ENCODE measurements around the gene RFPL4AL1. TPM values are rescaled to one million over a fixed set of nuclear protein-coding genes. Genes with fewer than 3 reads are reported as not detected.
"Not testable (repeated sequence)": the region's sequence is repeated elsewhere in the genome, so short reads cannot be mapped to it uniquely, and the experiment has no call there.

The RFPL4AL1 gene
- total RNA-seq: under 1 TPM in 2 of 8 experiments, not detected in 6; 0.38 to 0.66 TPM

DNA sequence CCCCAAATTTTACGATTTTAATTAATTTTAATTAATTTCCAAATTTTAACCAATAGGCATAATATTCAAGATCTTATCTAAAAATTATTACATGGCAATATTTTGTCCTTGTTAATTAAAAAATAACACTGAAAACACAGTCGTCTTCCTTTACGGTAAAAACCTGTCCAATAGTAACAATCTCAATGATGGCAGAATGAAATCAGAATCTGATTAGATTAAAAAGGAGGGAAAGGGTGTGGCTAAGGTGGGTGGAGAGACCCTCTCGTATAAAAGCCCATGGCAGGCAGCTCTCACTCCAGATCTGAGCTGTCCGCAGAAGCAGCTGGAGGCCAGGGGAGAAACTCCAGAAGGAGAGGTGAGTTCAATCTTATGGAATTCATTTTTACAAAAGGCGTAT is at the start of gene RFPL4AL1:
RFPL4AL1 (plus strand) TSS at position 301 of the 400 bp plus-strand sequence. CDS start 2,687 bp downstream, outside the sequence.
- H3K27ac ChIP-seq; H3K4me1 ChIP-seq (replicated peaks in 1 of 2); H3K4me3 ChIP-seq; in situ Hi-C loops (cut with MboI; ENCODE audit: low pct_unique_long_range_greater_than_20kb in 2 of 9, low sequenced_read_pairs in 9 of 9, unreplicated experiment in 9 of 9); ATAC-seq (replicated peaks in 6 of 8): not testable (repeated sequence)
- WGBS, 10 experiments: 10 to 58% (median 37%) methylated on average over 2 to 3 of the region's 6 CpGs; no CpG with 5 or more reads in 6 of the 10 experiments

DNA sequence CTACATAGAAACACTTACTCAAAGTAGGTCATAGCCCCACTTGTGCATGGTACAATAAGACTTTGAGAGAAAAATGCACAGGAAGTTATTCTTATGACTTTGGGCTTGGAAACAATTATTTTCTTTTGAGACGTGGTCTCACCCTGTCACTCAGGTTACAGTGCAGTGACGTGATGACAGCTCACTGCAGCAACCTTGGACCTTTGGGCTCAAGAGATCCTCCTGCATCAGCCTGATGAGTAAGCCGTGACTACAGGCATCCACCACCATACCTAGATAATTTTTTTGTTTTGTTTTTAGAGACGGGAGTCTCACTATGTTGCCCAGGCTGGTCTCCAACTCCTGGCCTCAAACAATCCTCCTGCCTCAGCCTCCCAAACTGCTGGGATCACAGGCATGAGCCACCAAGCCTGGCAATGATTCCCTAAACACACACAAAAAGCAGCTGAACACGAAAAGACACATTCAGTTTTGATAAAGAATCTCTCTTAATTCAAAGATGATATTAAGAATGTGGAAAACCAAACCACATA is 48.6 kb upstream of the RFPL4AL1 start:
- ATAC-seq (replicated peaks in 6 of 8): no peak
- no peak overlapping the region for H3K27ac ChIP-seq
- H3K4me3 ChIP-seq: no peak overlapping the region
- no peaks in the 10 kb centered on the region for H3K4me1 ChIP-seq (replicated peaks in 1 of 2)
- in situ Hi-C loops (cut with MboI; ENCODE audit: low pct_unique_long_range_greater_than_20kb in 2 of 9, low sequenced_read_pairs in 9 of 9, unreplicated experiment in 9 of 9): no loop called here
- 0 to 80% (median 21%) methylated on average over 1 to 5 of the region's 5 CpGs; no CpG with 5 or more reads in 1 of the 10 experiments for WGBS, 10 experiments

DNA sequence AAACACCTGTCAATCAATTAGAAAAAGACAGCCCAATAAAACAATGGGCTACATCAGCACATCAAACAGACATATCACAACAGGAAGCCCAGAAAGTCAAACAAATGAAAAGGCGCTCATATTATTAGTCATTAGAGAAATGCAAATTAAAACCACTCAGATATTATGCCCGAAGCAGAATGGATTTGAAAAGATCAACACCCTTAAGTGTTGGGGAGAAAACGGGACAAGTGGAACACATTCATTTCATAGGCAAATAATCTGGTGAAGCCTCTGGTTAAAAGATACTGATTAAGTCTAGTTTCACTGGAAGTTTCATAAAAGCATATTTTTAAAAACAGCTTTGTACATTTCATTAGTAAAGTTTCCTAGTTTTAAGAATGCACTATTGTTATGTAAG is 48.1 kb upstream of the RFPL4AL1 start:
- in situ Hi-C loops (cut with MboI; ENCODE audit: low pct_unique_long_range_greater_than_20kb in 2 of 9, low sequenced_read_pairs in 9 of 9, unreplicated experiment in 9 of 9): no loop called here
- no peak overlapping the region for H3K27ac ChIP-seq
- 0 to 69% (median 25%) methylated on average over 2 to 3 of the region's 3 CpGs for WGBS, 10 experiments
- no peaks in the 10 kb centered on the region for H3K4me1 ChIP-seq (replicated peaks in 1 of 2)
- ATAC-seq (replicated peaks in 6 of 8): no peak
- no peak overlapping the region for H3K4me3 ChIP-seq

DNA sequence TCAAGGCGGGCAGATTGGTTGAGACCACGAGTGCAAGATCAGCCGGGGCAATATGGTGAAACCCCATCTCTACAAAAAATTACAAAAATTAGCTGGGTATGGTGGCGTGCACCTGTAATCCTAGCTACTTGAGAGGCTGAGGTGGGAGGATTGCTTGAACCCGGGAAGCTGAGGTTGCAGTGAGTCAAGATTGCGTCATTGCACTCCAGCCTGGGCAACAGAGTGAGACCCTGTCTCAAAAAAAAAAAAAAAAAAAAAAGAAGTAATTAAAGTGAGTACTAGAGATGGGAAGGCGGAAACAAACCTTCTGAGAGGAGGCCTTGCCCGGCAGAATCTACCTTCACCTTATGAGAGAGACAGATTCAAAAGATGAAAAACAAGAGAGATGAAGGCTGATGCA is 45.4 kb upstream of the RFPL4AL1 start:
- no peak overlapping the region for H3K4me3 ChIP-seq
- 10 to 87% (median 59%) methylated on average over 3 to 8 of the region's 8 CpGs; no CpG with 5 or more reads in 1 of the 10 experiments for WGBS, 10 experiments
- ATAC-seq (replicated peaks in 6 of 8): no peak
- H3K4me1 ChIP-seq (replicated peaks in 1 of 2): no peaks in the 10 kb centered on the region
- in situ Hi-C loops (cut with MboI; ENCODE audit: low pct_unique_long_range_greater_than_20kb in 2 of 9, low sequenced_read_pairs in 9 of 9, unreplicated experiment in 9 of 9): no loop called here
- no peak overlapping the region for H3K27ac ChIP-seq

DNA sequence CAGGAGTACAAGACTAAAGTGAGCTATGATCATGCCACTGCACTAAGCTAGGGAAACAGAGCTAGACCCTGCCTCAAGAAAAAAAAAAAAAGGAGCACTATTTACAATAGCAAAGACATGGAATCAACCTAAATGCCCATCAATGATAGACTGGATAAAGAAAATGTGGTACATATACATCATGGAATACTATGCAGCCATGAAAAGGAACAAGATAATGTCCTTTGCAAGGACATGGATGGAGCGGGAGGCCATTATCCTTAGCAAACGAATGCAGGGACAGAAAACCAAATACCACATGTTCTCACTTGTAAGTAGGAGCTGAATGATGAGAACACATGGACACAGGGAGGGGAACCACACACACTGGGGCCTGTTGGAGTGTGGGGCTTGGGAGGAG is 38.5 kb upstream of the RFPL4AL1 start:
- H3K4me1 ChIP-seq (replicated peaks in 1 of 2); H3K27ac ChIP-seq; H3K4me3 ChIP-seq; in situ Hi-C loops (cut with MboI; ENCODE audit: low pct_unique_long_range_greater_than_20kb in 2 of 9, low sequenced_read_pairs in 9 of 9, unreplicated experiment in 9 of 9); ATAC-seq (replicated peaks in 6 of 8): not testable (repeated sequence)
- WGBS, 10 experiments: 10 to 83% (median 39%) methylated on average over 1 to 2 of the region's 2 CpGs; no CpG with 5 or more reads in 3 of the 10 experiments

DNA sequence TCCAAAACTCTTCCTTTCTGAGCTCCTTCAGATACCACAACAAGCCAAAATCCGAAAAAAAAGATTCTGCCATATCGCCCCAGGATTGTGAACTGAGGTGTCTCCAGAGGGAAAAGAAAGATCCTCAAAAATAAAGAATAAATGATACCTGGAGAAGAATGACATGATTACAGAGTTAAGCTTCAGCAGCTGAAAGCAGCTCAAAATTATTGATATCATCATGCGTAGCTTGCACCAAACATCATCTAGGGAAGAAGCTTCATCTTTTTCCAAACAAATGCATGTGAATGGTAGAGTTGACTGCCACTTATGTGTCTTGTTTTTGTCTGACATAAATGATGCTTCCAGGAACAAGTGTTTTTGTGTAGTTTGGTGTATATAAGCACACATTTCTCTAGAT is 30.6 kb upstream of the RFPL4AL1 start, which contains the start of gene NLRP9:
NLRP9 (minus strand) TSS at position 101 of the 400 bp plus-strand sequence; CDS start at position 73, 28 bp downstream.
- no peak for ATAC-seq (replicated peaks in 6 of 8)
- Histone ChIP-seq H3K27ac (no peak within 1 kb of the TSS), H3K4me3 (no peak within 1 kb of the TSS), H3K4me1 (replicated peaks in 1 of 2) (no peaks in the 10 kb centered on the region)
- 8 to 58% (median 38%) methylated on average over 2 to 3 of the region's 3 CpGs; no CpG with 5 or more reads in 2 of the 10 experiments for WGBS, 10 experiments
- in situ Hi-C loops (cut with MboI; ENCODE audit: low pct_unique_long_range_greater_than_20kb in 2 of 9, low sequenced_read_pairs in 9 of 9, unreplicated experiment in 9 of 9): no loop called here

DNA sequence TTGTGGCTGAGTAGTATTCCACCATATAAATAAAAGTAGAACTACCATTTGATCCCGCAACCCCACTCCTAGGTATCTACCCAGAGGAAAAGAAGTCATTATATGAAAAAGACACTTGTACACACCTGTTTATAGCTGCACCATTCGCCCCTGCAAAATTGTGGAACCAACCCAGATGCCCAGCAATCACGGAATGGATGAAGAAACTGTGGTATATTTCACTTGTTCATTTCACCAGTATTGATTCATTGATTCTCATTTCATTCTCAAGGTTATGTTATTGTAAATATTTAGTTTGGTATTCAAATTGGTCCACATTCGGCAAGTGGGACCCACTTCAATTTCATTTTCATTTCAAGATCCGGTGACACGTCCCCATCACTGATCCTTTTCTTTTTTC is 18.2 kb upstream of the RFPL4AL1 start:
- 0 to 78% (median 42%) methylated on average over 2 to 6 of the region's 6 CpGs for WGBS, 10 experiments
- H3K27ac ChIP-seq: no peak overlapping the region
- no peak for ATAC-seq (replicated peaks in 6 of 8)
- no peak overlapping the region for H3K4me3 ChIP-seq
- in situ Hi-C loops (cut with MboI; ENCODE audit: low pct_unique_long_range_greater_than_20kb in 2 of 9, low sequenced_read_pairs in 9 of 9, unreplicated experiment in 9 of 9): no loop called here
- no peaks in the 10 kb centered on the region for H3K4me1 ChIP-seq (replicated peaks in 1 of 2)

DNA sequence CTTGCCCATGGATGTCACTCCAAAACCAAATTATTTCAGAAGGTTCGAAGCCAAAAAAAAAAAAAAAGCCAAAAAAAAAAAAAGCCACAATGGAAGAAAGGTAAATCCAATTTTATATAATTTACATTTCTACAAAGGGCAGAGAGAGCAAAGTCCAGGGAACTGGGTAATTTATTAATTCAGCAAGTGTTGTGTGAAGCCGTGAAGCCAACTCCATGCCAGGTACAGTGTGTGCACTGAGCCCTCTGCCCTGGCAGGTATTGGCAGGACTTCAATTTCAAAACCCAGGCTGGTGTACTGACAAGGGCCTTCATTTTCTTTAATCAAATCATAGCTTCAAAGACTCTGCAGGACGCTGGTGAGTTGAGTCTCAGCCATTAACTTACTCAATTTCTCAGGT is 15.5 kb upstream of the RFPL4AL1 start:
- 0 to 57% (median 21%) methylated on average over 2 to 3 of the region's 3 CpGs for WGBS, 10 experiments
- H3K4me1 ChIP-seq (replicated peaks in 1 of 2): no peaks in the 10 kb centered on the region
- ATAC-seq (replicated peaks in 6 of 8): no peak
- H3K4me3 ChIP-seq: no peak overlapping the region
- in situ Hi-C loops (cut with MboI; ENCODE audit: low pct_unique_long_range_greater_than_20kb in 2 of 9, low sequenced_read_pairs in 9 of 9, unreplicated experiment in 9 of 9): no loop called here
- H3K27ac ChIP-seq: no peak overlapping the region

DNA sequence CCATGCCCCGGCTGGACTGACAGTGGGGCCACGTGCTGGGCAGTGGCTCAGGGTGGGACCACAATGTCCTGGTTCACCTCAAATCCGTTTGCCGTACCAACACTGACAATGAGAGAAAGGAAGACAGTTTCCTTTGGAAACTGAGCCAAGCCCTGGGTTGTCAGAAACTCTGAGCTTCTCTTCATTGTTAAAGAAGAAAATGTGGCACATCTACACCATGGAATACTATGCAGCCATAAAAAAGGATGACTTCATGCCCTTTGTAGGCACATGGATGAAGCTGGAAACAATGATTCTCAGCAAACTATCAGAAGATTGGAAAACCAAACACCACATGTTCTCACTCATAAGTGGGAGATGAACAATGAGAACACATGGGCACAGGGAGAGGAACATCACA is 12.1 kb upstream of the RFPL4AL1 start:
- H3K4me3 ChIP-seq; in situ Hi-C loops (cut with MboI; ENCODE audit: low pct_unique_long_range_greater_than_20kb in 2 of 9, low sequenced_read_pairs in 9 of 9, unreplicated experiment in 9 of 9); ATAC-seq (replicated peaks in 6 of 8); H3K4me1 ChIP-seq (replicated peaks in 1 of 2); H3K27ac ChIP-seq: not testable (repeated sequence)
- 7 to 80% (median 44%) methylated on average over 1 to 4 of the region's 4 CpGs; no CpG with 5 or more reads in 3 of the 10 experiments for WGBS, 10 experiments

DNA sequence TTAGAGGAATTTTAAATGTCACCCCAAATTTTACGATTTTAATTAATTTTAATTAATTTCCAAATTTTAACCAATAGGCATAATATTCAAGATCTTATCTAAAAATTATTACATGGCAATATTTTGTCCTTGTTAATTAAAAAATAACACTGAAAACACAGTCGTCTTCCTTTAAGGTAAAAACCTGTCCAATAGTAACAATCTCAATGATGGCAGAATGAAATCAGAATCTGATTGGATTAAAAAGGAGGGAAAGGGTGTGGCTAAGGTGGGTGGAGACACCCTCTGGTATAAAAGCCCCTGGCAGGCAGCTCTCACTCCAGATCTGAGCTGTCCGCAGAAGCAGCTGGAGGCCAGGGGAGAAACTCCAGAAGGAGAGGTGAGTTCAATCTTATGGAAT is 10.1 kb upstream of the RFPL4AL1 start, which contains the start of gene RFPL4A:
RFPL4A (plus strand) TSS at position 301 of the 400 bp plus-strand sequence. CDS start 2,704 bp downstream, outside the sequence.
- ATAC-seq (replicated peaks in 6 of 8); in situ Hi-C loops (cut with MboI; ENCODE audit: low pct_unique_long_range_greater_than_20kb in 2 of 9, low sequenced_read_pairs in 9 of 9, unreplicated experiment in 9 of 9); H3K4me1 ChIP-seq (replicated peaks in 1 of 2); H3K4me3 ChIP-seq; H3K27ac ChIP-seq: not testable (repeated sequence)
- WGBS, 10 experiments: 50 to 100% (median 60%) methylated on average over 1 to 2 of the region's 3 CpGs; no CpG with 5 or more reads in 7 of the 10 experiments

DNA sequence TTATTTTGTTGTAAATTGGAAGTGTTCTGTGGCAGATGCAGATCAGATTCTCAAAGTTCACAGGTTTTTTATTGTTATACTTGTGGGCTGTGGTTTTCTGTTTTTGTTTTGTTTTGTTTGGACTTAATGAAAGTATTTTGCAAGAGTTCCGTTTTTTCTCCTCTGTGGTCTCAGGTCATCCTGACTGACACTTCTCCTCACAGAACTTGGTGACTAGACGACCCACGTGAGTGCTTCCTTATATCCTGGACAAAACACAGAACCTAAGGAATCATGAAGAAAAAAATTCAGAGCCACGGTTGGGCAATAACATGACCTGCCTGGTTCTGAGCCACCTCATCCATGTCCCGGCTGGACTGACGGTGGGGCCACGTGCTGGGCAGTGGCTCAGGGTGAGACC is 2.5 kb upstream of the RFPL4AL1 start:
- no peaks in the 10 kb centered on the region for H3K4me1 ChIP-seq (replicated peaks in 1 of 2)
- no peak overlapping the region for H3K4me3 ChIP-seq
- no peak for ATAC-seq (replicated peaks in 6 of 8)
- H3K27ac ChIP-seq: no peak overlapping the region
- 9 to 54% (median 30%) methylated on average over 3 to 7 of the region's 7 CpGs; no CpG with 5 or more reads in 4 of the 10 experiments for WGBS, 10 experiments
- in situ Hi-C loops (cut with MboI; ENCODE audit: low pct_unique_long_range_greater_than_20kb in 2 of 9, low sequenced_read_pairs in 9 of 9, unreplicated experiment in 9 of 9): no loop called here

DNA sequence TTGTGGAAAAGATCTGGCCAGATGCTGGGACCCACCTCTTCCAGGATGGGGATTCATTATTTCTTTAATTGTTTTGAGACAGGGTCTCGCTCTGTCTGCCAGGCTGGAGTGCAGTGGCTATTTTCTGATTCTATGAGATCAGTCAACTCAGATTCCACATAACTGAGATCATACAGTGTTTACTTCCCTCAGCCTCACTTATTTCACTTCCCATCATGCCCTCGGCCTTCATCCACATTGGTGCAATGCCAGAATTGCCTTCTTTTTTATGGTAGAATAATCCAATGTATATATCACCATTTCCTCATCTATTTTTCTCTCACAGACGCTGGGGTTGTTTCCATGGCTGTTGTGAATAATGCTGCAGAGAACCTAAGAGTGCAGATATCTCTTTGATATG is 714 bp downstream of the RFPL4AL1 start:
- ATAC-seq (replicated peaks in 6 of 8); H3K4me3 ChIP-seq; H3K4me1 ChIP-seq (replicated peaks in 1 of 2); H3K27ac ChIP-seq; in situ Hi-C loops (cut with MboI; ENCODE audit: low pct_unique_long_range_greater_than_20kb in 2 of 9, low sequenced_read_pairs in 9 of 9, unreplicated experiment in 9 of 9): not testable (repeated sequence)
- 0 to 14% (median 0%) methylated on average over 1 of the region's 3 CpGs; no CpG with 5 or more reads in 7 of the 10 experiments for WGBS, 10 experiments

DNA sequence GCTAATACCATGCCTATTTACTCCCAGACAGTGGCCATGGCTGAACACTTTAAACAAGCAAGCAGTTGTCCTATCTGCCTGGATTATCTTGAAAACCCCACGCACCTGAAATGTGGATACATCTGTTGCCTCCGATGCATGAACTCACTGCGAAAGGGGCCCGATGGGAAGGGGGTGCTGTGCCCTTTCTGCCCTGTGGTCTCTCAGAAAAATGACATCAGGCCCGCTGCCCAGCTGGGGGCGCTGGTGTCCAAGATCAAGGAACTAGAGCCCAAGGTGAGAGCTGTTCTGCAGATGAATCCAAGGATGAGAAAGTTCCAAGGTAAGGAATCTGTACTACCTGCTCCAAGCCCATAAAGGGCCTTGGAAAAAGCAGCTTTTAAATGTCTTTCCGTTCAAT is 8.6 kb downstream of the RFPL4AL1 start:
- ATAC-seq (replicated peaks in 6 of 8): no peak
- 0 to 86% (median 26%) methylated on average over 1 to 6 of the region's 7 CpGs; no CpG with 5 or more reads in 2 of the 10 experiments for WGBS, 10 experiments
- Histone ChIP-seq H3K4me1 (replicated peaks in 1 of 2) (no peaks in the 10 kb centered on the region), H3K4me3 (no peak overlapping the region), H3K27ac (no peak overlapping the region)
- in situ Hi-C loops (cut with MboI; ENCODE audit: low pct_unique_long_range_greater_than_20kb in 2 of 9, low sequenced_read_pairs in 9 of 9, unreplicated experiment in 9 of 9): no loop called here

DNA sequence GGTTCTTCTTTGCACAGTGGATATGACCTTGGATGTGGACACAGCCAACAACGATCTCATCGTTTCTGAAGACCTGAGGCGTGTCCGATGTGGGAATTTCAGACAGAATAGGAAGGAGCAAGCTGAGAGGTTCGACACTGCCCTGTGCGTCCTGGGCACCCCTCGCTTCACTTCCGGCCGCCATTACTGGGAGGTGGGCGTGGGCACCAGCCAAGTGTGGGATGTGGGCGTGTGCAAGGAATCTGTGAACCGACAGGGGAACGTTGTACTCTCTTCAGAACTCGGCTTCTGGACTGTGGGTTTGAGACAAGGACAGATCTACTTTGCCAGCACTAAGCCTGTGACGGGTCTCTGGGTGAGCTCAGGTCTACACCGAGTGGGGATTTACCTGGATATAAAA is 9.4 kb downstream of the RFPL4AL1 start:
- Histone ChIP-seq H3K27ac (no peak overlapping the region), H3K4me3 (no peak overlapping the region), H3K4me1 (replicated peaks in 1 of 2) (no peaks in the 10 kb centered on the region)
- no peak for ATAC-seq (replicated peaks in 6 of 8)
- in situ Hi-C loops (cut with MboI; ENCODE audit: low pct_unique_long_range_greater_than_20kb in 2 of 9, low sequenced_read_pairs in 9 of 9, unreplicated experiment in 9 of 9): no loop called here
- 0 to 60% (median 32%) methylated on average over 1 to 10 of the region's 16 CpGs; no CpG with 5 or more reads in 3 of the 10 experiments for WGBS, 10 experiments
